Activated CD4-positive, alpha-beta T cell treated with anti-CD3 and anti-CD28 coated beads for 48 hours (primary cell): ENCODE measurements around the gene FOXP4.
"Not testable (repeated sequence)": the region's sequence is repeated elsewhere in the genome, so short reads cannot be mapped to it uniquely, and the experiment has no call there.

ENCODE experiments used
- DNase-seq: peaks from one replicate; pipeline ENCODE4 v3.0.0-alpha.2; 2020

Gene FOXP4

GRCh38 chr6:41602422-41602743 is 56.2 kb downstream of the FOXP4 start:
- no peak for DNase-seq

GRCh38 chr6:41602864-41603608 is 56.9 kb downstream of the FOXP4 start:
- peak; percentile 83 for DNase-seq

- DNase-seq, result no peak
Observed at GRCh38 chr6:41604006-41604405, 57.8 kb downstream of the FOXP4 start.

- DNase-seq, result no peak
Observed at GRCh38 chr6:41605649-41606048, 59.5 kb downstream of the FOXP4 start.

GRCh38 chr6:41607036-41607435 is 60.9 kb downstream of the FOXP4 start:
- DNase-seq, result no peak

- no peak for DNase-seq
Observed at GRCh38 chr6:41607736-41608135, 61.6 kb downstream of the FOXP4 start.

GRCh38 chr6:41608443-41609151 is 62.4 kb downstream of the FOXP4 start:
- no peak for DNase-seq

- no peak for DNase-seq
Observed at GRCh38 chr6:41614715-41615114, 68.5 kb downstream of the FOXP4 start.

- no peak for DNase-seq
Observed at GRCh38 chr6:41615311-41615710, 69.1 kb downstream of the FOXP4 start.

- DNase-seq, result no peak
Observed at GRCh38 chr6:41618598-41618997, 72.4 kb downstream of the FOXP4 start.

GRCh38 chr6:41619193-41619592 is 73.0 kb downstream of the FOXP4 start:
- DNase-seq, result not testable (repeated sequence)

GRCh38 chr6:41621367-41621766 is 75.2 kb downstream of the FOXP4 start:
- no peak for DNase-seq

- DNase-seq, result no peak
Observed at GRCh38 chr6:41621802-41622201, 75.6 kb downstream of the FOXP4 start.

- no peak for DNase-seq
Observed at GRCh38 chr6:41622206-41622988, 76.2 kb downstream of the FOXP4 start.

- no peak for DNase-seq
Observed at GRCh38 chr6:41623330-41623729, 77.1 kb downstream of the FOXP4 start.

- DNase-seq, result no peak
Observed at GRCh38 chr6:41624621-41625380, 78.6 kb downstream of the FOXP4 start.

GRCh38 chr6:41625442-41625841 is 79.3 kb downstream of the FOXP4 start:
- DNase-seq, result no peak

GRCh38 chr6:41626022-41626421 is 79.8 kb downstream of the FOXP4 start:
- DNase-seq, result no peak

GRCh38 chr6:41626917-41627316 is 80.7 kb downstream of the FOXP4 start:
- DNase-seq, result no peak

GRCh38 chr6:41629128-41629527 is 82.9 kb downstream of the FOXP4 start:
- DNase-seq, result no peak

- DNase-seq, result no peak
Observed at GRCh38 chr6:41630069-41630468, 83.9 kb downstream of the FOXP4 start.

GRCh38 chr6:41630946-41631345 is 84.8 kb downstream of the FOXP4 start:
- no peak for DNase-seq

GRCh38 chr6:41633056-41633634 is 87.0 kb downstream of the FOXP4 start:
- no peak for DNase-seq
